ENCODE measurements around the gene CDH5.
A peak's percentile ranks its signal among the peaks of the same experiment; 100 is the strongest.
"Not testable (repeated sequence)": the region's sequence is repeated elsewhere in the genome, so short reads cannot be mapped to it uniquely, and the experiment has no call there.

CDH5 gene, protein sequence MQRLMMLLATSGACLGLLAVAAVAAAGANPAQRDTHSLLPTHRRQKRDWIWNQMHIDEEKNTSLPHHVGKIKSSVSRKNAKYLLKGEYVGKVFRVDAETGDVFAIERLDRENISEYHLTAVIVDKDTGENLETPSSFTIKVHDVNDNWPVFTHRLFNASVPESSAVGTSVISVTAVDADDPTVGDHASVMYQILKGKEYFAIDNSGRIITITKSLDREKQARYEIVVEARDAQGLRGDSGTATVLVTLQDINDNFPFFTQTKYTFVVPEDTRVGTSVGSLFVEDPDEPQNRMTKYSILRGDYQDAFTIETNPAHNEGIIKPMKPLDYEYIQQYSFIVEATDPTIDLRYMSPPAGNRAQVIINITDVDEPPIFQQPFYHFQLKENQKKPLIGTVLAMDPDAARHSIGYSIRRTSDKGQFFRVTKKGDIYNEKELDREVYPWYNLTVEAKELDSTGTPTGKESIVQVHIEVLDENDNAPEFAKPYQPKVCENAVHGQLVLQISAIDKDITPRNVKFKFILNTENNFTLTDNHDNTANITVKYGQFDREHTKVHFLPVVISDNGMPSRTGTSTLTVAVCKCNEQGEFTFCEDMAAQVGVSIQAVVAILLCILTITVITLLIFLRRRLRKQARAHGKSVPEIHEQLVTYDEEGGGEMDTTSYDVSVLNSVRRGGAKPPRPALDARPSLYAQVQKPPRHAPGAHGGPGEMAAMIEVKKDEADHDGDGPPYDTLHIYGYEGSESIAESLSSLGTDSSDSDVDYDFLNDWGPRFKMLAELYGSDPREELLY

DNA sequence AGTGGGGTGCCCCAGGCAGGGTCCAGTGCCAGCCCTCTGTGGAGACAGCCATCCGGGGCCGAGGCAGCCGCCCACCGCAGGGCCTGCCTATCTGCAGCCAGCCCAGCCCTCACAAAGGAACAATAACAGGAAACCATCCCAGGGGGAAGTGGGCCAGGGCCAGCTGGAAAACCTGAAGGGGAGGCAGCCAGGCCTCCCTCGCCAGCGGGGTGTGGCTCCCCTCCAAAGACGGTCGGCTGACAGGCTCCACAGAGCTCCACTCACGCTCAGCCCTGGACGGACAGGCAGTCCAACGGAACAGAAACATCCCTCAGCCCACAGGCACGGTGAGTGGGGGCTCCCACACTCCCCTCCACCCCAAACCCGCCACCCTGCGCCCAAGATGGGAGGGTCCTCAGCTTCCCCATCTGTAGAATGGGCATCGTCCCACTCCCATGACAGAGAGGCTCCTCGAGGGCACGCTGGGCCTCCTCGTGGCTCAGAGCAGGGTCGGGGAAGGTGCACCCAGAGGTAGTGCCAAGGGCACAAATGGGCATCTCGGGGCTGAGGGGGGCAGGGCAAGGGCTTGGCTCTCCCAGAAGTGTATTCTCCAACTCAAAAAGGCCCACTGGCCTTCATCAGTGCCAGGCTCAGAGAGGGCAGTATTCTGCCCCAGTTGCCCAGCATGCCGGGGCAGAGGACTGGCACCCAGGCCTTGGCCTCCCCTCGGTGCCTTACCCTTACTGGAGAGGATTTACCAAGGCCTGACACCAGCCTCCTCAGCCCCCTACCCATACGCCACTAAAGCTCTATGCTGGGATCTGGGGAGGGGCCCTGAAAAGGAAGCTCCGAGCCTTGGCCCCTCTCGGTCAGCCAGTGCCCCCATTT is at the start of gene CDH5:
CDH5 (plus strand) TSS at position 259 of the 867 bp plus-strand sequence. CDS start 12,647 bp downstream, outside the sequence.
- no peak for DNase-seq

DNA sequence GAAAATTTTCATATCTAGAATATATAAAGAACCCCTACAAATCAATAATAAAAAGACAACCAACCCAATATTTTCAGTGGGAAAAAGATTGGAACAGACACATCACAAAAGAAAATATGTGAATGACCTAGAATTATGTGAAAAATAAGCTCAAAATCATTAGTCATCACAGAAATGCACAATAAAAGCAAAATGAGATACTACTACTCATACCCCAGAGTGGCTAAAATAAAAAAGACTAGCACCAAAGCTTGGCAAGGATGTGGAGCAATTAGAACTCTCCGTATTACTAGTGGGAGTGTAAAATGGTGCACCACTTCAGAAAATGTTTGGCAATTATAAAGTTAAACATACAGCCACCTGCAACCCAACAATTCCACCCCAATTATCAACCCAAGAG is 48.0 kb upstream of the CDH5 start:
- DNase-seq = peak; percentile 64

- no peak for DNase-seq
These were observed 45.7 kb upstream of the CDH5 start for GRCh38 chr16:66320774-66321173.

DNA sequence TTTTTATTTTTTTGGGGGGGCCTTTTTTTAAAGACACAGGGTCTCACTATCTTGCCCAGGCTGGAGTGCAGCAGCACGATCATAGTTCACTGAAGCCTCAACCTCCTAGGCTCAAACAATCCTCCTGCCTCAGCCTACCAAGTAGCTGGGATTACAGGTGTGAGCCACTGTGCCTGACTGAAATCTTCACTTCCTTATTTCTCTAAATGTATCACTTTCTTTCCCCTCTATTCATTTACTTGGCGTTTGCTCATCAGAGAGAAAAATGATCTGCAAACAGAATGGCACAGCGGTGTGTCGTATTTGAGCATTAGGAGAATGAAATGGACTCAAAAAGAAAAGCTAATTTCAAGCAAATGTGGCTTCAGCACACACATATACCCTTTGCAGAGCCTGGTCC is 44.3 kb upstream of the CDH5 start:
- no peak for DNase-seq

- DNase-seq = no peak
These were observed 41.5 kb upstream of the CDH5 start for GRCh38 chr16:66324815-66325515.

DNA sequence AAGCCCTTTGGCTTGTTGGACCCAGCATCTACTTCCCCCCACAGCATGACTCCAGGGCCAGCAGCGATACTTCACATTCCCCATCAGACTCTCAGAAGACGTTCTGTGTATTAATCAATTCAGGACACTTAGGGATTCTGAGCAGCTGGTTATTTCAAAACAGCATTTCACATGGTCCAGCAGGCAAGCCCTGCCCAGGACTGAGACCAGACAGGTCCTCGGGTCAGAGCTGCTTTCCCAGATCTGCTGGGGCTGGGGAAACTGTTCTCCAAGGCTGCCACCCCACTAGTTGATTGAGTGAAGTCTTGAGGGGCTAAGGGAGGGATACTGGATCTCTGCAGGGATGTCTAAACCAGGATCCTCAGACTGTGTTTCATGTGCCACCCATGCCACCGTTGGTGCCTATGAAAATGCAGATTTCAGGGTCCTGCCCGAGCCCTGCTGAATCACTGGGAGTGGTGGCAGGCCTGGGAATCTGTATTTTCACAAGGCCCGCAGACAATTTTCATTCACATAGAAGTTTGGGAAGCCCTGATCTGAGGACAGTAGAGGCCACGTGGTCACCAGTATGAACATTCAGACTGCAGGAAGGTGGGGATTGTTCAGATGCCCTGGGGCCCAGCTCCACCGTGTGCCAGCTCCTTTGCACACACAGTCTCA is 40.6 kb upstream of the CDH5 start:
- no peak for DNase-seq

DNA sequence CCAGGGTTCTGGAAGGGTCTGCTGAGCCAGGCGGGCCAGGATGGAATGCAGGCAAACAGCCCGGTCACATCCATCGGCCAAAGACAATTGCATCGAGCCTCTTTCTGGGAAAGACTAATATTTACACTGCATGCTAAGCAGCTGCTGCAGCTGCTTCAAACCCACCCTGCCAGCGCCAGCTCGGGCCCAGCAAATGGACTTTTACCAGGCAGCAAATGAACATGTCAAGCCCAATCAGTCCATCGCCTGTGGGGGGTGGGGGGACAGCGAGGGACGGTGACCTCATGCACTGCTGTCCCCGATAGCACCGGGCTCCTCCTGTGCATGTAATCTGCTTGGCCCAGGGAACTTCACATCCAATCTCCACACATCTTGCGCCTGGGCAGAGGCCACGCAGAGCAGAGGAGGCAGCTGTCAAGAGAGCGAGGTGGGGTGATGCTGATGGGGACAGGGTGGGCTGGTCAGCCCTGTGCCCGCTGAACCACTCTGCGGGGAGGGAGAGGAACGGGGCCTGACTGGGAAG is 39.4 kb upstream of the CDH5 start:
- peak; percentile 66 for DNase-seq

- DNase-seq = no peak
These were observed 38.2 kb upstream of the CDH5 start for GRCh38 chr16:66328282-66328681.

GRCh38 chr16:66331464-66331863 is 35.0 kb upstream of the CDH5 start:
- not testable (repeated sequence) for DNase-seq

GRCh38 chr16:66332634-66333610 is 33.6 kb upstream of the CDH5 start:
- DNase-seq = no peak

GRCh38 chr16:66334853-66335574 is 31.5 kb upstream of the CDH5 start:
- peak; percentile 74 for DNase-seq

DNA sequence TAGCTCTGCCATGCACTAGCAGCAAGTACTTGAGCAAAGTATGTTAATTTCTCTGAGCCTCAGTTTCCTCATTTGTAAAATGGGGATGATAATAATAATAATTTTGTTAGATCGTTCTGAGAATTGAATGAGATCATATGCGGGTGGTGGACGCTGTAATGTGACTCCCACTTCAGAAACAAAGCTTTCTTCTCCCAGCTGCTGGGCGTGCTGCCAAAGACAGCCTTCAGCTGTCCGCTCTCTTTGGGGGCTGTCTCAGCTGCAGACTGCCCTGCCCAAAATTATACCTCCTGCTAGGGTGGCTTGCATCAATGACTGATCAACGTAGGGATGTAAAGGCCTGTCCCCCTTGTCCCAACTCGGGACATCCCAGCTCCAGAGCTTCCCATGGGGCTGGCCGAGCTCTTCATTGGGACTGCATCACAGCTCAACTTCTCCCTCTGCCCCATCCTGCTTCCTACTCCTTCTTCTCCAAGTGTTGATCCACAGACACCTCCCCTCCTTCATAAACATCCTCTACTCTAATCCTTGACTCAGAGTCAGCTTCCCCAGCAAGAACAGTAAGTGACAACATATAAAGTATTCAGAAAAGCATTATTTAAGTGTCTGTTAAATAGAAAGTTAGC is 30.7 kb upstream of the CDH5 start:
- peak; percentile 92 for DNase-seq

- no peak for DNase-seq
These were observed 28.9 kb upstream of the CDH5 start for GRCh38 chr16:66337463-66338188.

- no peak for DNase-seq
These were observed 24.1 kb upstream of the CDH5 start for GRCh38 chr16:66342294-66342900.

GRCh38 chr16:66344533-66345145 is 21.9 kb upstream of the CDH5 start:
- DNase-seq = no peak

DNA sequence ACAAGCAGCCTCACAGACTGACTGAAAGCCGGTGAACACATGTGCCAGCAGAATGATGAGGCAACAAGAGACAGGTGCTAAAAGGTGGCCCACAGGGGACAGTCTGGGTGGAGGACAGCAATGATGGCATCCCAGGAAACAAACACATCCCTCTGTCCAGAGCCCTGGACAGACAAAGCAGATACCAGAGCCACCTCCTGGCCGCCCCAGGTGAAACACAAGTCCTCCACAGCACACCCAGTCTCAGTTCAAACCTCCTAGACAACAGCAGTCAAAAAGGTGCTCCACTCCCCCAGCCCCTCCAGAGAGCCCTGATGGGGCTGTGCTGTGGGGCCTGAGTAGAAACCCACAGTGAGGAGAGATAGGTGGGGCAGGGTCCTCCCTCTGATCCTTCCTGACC is 20.3 kb upstream of the CDH5 start:
- DNase-seq = no peak

GRCh38 chr16:66352304-66352703 is 14.2 kb upstream of the CDH5 start:
- no peak for DNase-seq

- no peak for DNase-seq
These were observed 13.4 kb upstream of the CDH5 start for GRCh38 chr16:66353055-66353454.

Measured in NCI-H1105 treated with DMSO at 0.1 percent for 48 hours (cell line).